HepG2 (cell line): ENCODE data around the gene HIPK4. TPM values are rescaled to one million over a fixed set of nuclear protein-coding genes. Genes with fewer than 3 reads are reported as not detected.

Source experiments
- ATAC-seq: fragments of 200-7000 bp; cut with Tn5 transposase; 3 replicates; pipeline ENCODE4 v1.9.1; 2020; ENCODE audit warnings: mild to moderate bottlenecking, moderate library complexity
- BruUV-seq: library from RNA; stranded (reverse); fragments of 400-500 nt; replicated peaks from 2 replicates; lab custom pipeline; 2021; lab: Mats Ljungman, UMichigan
- CTCF ChIA-PET: fragments of 300-600 bp; formaldehyde crosslinking; extraction: SDS; loops from one replicate; lab custom pipeline; 2021; ENCODE audit warnings: low total read pairs, inconsistent platforms, low intra/inter-chr PET ratio; lab: Yijun Ruan, JAX
- POLR2A ChIA-PET: fragments of 350-600 bp; sonication (Branson Sonifier 250); formaldehyde crosslinking; loops from one replicate; lab custom pipeline; 2020; ENCODE audit warnings: antibody characterized with exemption, inconsistent platforms; lab: Yijun Ruan, JAX
- DNase-seq: peaks from one replicate; pipeline ENCODE4 v3.0.0-alpha.2; 2015; ENCODE audit warnings: low spot score
- FAIRE-seq: peaks from 3 replicates; lab custom pipeline; 2011; peaks lifted over from hg19 to GRCh38; lab: Jason Lieb, UNC
- H2AFZ ChIP-seq: one replicate; pipeline ENCODE4 v1.6.1; 2011; ENCODE audit warnings: low read length, inconsistent platforms
- H3K27ac ChIP-seq: fragments of 300-600 bp; 3 replicates; pipeline ENCODE4 v1.8.0; 2011; ENCODE audit warnings: mixed run types, mild to moderate bottlenecking, mixed read lengths, low read length, inconsistent platforms; ENCODE audit not compliant: insufficient read depth; ENCODE audit errors: extremely low read length
- H3K27me3 ChIP-seq, 2 experiments: fragments of 200-600 bp in 1 of 2; 2 replicates in 1 of 2; 3 replicates in 1 of 2; pipeline versions ENCODE4 v1.6.0 to v1.8.0; 2011; ENCODE audit warnings: low read length in 2 of 2, mild to moderate bottlenecking in 2 of 2, moderate library complexity in 2 of 2, inconsistent platforms in 1 of 2; ENCODE audit not compliant: insufficient read depth in 2 of 2, control insufficient read depth in 1 of 2
- H3K36me3 ChIP-seq, 2 experiments: fragments of 200-600 bp in 1 of 2; replicated peaks in 1 of 2; 2 replicates in 1 of 2; 3 replicates in 1 of 2; pipeline versions ENCODE4 v1.5.1 to v1.8.0; 2011; ENCODE audit warnings: low read length in 2 of 2, inconsistent platforms in 1 of 2; ENCODE audit not compliant: insufficient read depth in 2 of 2, control insufficient read depth in 1 of 2
- H3K4me1 ChIP-seq: 2 replicates; pipeline ENCODE4 v1.5.1; 2012; ENCODE audit warnings: low read length, inconsistent platforms; ENCODE audit not compliant: insufficient read depth
- H3K4me2 ChIP-seq: 2 replicates; pipeline ENCODE4 v1.6.0; 2011; ENCODE audit warnings: low read depth, low read length, inconsistent platforms
- H3K4me3 ChIP-seq, 3 experiments: fragments of 200-600 bp in 1 of 3; sonication (generic), shearing (Covaris generic) in 1 of 3; replicated peaks in 1 of 3; 2 replicates each; pipeline ENCODE4 v1.5.1; 2011 to 2016; ENCODE audit warnings: low read length in 3 of 3, inconsistent platforms in 2 of 3, low read depth in 2 of 3, mild to moderate bottlenecking in 2 of 3, control low read depth in 1 of 3, mixed read lengths in 1 of 3; ENCODE audit not compliant: insufficient read depth in 1 of 3
- H3K79me2 ChIP-seq: one replicate; pipeline ENCODE4 v1.6.1; 2011; ENCODE audit warnings: low read length, inconsistent platforms; ENCODE audit not compliant: insufficient read depth
- H3K9ac ChIP-seq: 2 replicates; pipeline ENCODE4 v1.6.0; 2011; ENCODE audit warnings: mild to moderate bottlenecking, low read depth, low read length, inconsistent platforms; ENCODE audit not compliant: insufficient read depth
- H3K9me3 ChIP-seq: 2 replicates; pipeline ENCODE4 v1.5.1; 2012; ENCODE audit warnings: mild to moderate bottlenecking, low read length
- H4K20me1 ChIP-seq: 2 replicates; pipeline ENCODE4 v1.6.0; 2011; ENCODE audit warnings: inconsistent platforms, mild to moderate bottlenecking, low read length, moderate library complexity; ENCODE audit not compliant: insufficient read depth
- AHDC1 ChIP-seq: sonication (generic); formaldehyde crosslinking; IDR thresholded peaks from 2 replicates; pipeline ENCODE4 v1.5.1; 2020; ENCODE audit warnings: mild to moderate bottlenecking, missing genetic modification reagents, borderline replicate concordance
- EED ChIP-seq: sonication (generic); formaldehyde crosslinking; IDR thresholded peaks from 2 replicates; pipeline ENCODE4 v1.5.0; 2020; ENCODE audit warnings: mild to moderate bottlenecking, missing genetic modification reagents
- KDM4B ChIP-seq: sonication (generic); formaldehyde crosslinking; IDR thresholded peaks from 2 replicates; pipeline ENCODE4 v1.4.0; 2020; ENCODE audit warnings: missing genetic modification reagents
- KDM6A ChIP-seq: IDR thresholded peaks from 2 replicates; pipeline ENCODE4 v1.6.1; 2016; ENCODE audit warnings: low read depth
- TGIF2 ChIP-seq: IDR thresholded peaks from 2 replicates; pipeline ENCODE4 v1.6.1; 2016; ENCODE audit warnings: control low read depth, missing compliant biosample characterization
- ZNF101 ChIP-seq: sonication (generic); formaldehyde crosslinking; IDR thresholded peaks from 2 replicates; pipeline ENCODE4 v1.4.0; 2020; ENCODE audit warnings: mild to moderate bottlenecking, low read depth, missing genetic modification reagents, borderline replicate concordance
- ZNF235 ChIP-seq: sonication (generic); formaldehyde crosslinking; IDR thresholded peaks from 2 replicates; pipeline ENCODE4 v1.8.1; 2023; ENCODE audit warnings: mild to moderate bottlenecking, missing genetic modification reagents, borderline replicate concordance
- ZNF430 ChIP-seq: sonication (generic); formaldehyde crosslinking; IDR thresholded peaks from 2 replicates; pipeline ENCODE4 v1.9.0; 2021; ENCODE audit warnings: mild to moderate bottlenecking, missing genetic modification reagents
- ZNF567 ChIP-seq: sonication (generic); formaldehyde crosslinking; IDR thresholded peaks from 2 replicates; pipeline ENCODE4 v1.8.1; 2023; ENCODE audit warnings: mild to moderate bottlenecking, missing genetic modification reagents, borderline replicate concordance
- ZNF720 ChIP-seq: sonication (generic); formaldehyde crosslinking; IDR thresholded peaks from 2 replicates; pipeline ENCODE4 v1.4.0; 2020; ENCODE audit warnings: missing genetic modification reagents
- WGBS: methylation state at CpG from one replicate; pipeline ENCODE4 v1.1.6; 2017; ENCODE audit warnings: low lambda C conversion rate; 5-methylcytosine and 5-hydroxymethylcytosine counted together
- in situ Hi-C: cut with HindIII; loops from 2 replicates; pipeline ENCODE4 v1.10.0; 2017; ENCODE audit warnings: low pct_unique_long_range_greater_than_20kb; ENCODE audit not compliant: extremely low pct_ligation_motif_present
- intact Hi-C: fragments of 100-400 bp; cut with micrococcal nuclease; formaldehyde crosslinking; loops from one replicate; pipeline ENCODE4 v1.10.0; 2022; ENCODE audit not compliant: unreplicated experiment
- polyA plus RNA-seq, 8 experiments: library from polyadenylated mRNA; depleted of rRNA in 3 of 8; stranded (reverse) in 7 of 8; unstranded in 1 of 8; fragments of >200 nt; fragmentation: Illumina TruSeq in 4 of 8; extraction: Trizol in 4 of 8; gene quantifications; 2 replicates each; pipeline versions ENCODE4 v1.2.1 to v1.2.3, GENCODE V29; 2011 to 2016; ENCODE audit warnings: low read depth in 4 of 8, missing spikeins in 1 of 8, mixed read lengths in 1 of 8; ENCODE audit not compliant: insufficient read depth in 1 of 8
- total RNA-seq, 5 experiments: library from RNA; depleted of rRNA; stranded (reverse); fragments of >200 nt; fragmentation: Illumina TruSeq; extraction: Trizol; gene quantifications; 2 replicates each; pipeline ENCODE4 v1.2.3, GENCODE V29; 2016; ENCODE audit warnings: low read depth in 1 of 5
- TF ChIP-seq, protein P1 (sequence below): sonication (generic); formaldehyde crosslinking; IDR thresholded peaks from 2 replicates; pipeline ENCODE4 v1.5.1; 2020; ENCODE audit warnings: mild to moderate bottlenecking, missing genetic modification reagents, moderate library complexity
- TF ChIP-seq, protein P2 (sequence below): sonication (generic); formaldehyde crosslinking; IDR thresholded peaks from 2 replicates; pipeline ENCODE4 v1.5.0; 2020; ENCODE audit warnings: mild to moderate bottlenecking, missing genetic modification reagents, borderline replicate concordance
- TF ChIP-seq, protein P3 (sequence below): IDR thresholded peaks from 2 replicates; pipeline ENCODE4 v1.6.1; 2016; ENCODE audit warnings: missing biosample characterization, missing genetic modification reagents, low read depth

The HIPK4 gene
- total and polyA plus RNA-seq, 2 of the 13 experiments (the other 11 are each of a cell fraction or from before 2014, with no cell fraction given), result 0.03 TPM; not detected in 1

DNA sequence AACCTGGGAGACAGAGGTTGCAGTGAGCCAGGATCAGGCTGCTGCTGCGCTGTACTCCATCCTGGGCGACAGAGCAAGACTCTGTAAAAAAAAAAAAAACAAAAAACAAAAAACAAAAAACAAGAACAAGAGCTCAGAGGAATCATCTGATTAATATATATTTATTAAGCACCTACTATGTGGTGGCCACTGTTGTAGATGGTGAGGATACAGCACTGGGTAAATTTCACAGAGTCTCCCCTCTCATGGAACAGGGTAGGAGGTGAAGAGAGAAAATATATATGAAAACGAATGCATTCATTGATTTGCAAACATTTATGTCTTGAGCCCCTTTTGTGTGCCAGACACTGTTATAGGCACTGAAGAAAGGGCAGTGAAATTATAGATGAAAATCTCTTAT, 41.7 kb upstream of the HIPK4 start:
- no peaks in the 10 kb centered on the region for H3K9me3 ChIP-seq
- H3K27ac ChIP-seq, result no peak overlapping the region
- H3K36me3 ChIP-seq, result no peaks in the 10 kb centered on the region
- H3K4me2 ChIP-seq, result no peak overlapping the region
- H3K9ac ChIP-seq, result no peak overlapping the region
- intact Hi-C loops, result no loop called here
- no peak for ATAC-seq
- H4K20me1 ChIP-seq, result no peaks in the 10 kb centered on the region
- CTCF ChIA-PET, result no interaction called here
- H3K4me1 ChIP-seq, result peaks cover 59% of the 10 kb centered on the region
- no peak for DNase-seq
- H3K79me2 ChIP-seq, result no peaks in the 10 kb centered on the region
- H3K4me3 ChIP-seq, result no peak overlapping the region
- POLR2A ChIA-PET, result interaction anchor here (1.2 to 3.1 kb wide), 2 partner anchors 11 kb away, joined by 3 to 32 read pairs; no protein-coding TSS in a partner anchor
- H2AFZ ChIP-seq, result no peak overlapping the region
- 84% methylated on average over 3 of the region's 3 CpGs for WGBS
- in situ Hi-C loops, result no loop called here
- no peak for FAIRE-seq
- no peaks in the 10 kb centered on the region; a peak in 1 of 5 replicates for H3K27me3 ChIP-seq
- no TSS peak for BruUV-seq
- TF ChIP-seq, protein P1, sequence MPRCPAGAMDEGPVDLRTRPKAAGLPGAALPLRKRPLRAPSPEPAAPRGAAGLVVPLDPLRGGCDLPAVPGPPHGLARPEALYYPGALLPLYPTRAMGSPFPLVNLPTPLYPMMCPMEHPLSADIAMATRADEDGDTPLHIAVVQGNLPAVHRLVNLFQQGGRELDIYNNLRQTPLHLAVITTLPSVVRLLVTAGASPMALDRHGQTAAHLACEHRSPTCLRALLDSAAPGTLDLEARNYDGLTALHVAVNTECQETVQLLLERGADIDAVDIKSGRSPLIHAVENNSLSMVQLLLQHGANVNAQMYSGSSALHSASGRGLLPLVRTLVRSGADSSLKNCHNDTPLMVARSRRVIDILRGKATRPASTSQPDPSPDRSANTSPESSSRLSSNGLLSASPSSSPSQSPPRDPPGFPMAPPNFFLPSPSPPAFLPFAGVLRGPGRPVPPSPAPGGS (CRISPR knock-in tag), result no peak
- TF ChIP-seq, protein P2, sequence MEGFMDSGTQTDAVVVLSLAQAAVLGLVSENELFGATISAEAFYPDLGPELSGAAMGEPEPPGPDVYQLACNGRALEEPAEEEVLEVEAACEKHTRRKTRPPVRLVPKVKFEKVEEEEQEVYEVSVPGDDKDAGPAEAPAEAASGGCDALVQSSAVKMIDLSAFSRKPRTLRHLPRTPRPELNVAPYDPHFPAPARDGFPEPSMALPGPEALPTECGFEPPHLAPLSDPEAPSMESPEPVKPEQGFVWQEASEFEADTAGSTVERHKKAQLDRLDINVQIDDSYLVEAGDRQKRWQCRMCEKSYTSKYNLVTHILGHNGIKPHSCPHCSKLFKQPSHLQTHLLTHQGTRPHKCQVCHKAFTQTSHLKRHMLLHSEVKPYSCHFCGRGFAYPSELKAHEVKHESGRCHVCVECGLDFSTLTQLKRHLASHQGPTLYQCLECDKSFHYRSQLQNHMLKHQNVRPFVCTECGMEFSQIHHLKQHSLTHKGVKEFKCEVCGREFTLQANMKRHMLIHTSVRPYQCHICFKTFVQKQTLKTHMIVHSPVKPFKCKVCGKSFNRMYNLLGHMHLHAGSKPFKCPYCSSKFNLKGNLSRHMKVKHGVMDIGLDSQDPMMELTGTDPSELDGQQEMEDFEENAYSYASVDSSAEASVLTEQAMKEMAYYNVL, result no peak
- no peak for TF ChIP-seq EED (CRISPR knock-in tag)
- no peak for TF ChIP-seq AHDC1 (CRISPR knock-in tag)
- no peak for TF ChIP-seq ZNF567
- no peak for TF ChIP-seq KDM6A
- TF ChIP-seq KDM4B (CRISPR knock-in tag), result no peak
- no peak for TF ChIP-seq TGIF2
- TF ChIP-seq, protein P3, sequence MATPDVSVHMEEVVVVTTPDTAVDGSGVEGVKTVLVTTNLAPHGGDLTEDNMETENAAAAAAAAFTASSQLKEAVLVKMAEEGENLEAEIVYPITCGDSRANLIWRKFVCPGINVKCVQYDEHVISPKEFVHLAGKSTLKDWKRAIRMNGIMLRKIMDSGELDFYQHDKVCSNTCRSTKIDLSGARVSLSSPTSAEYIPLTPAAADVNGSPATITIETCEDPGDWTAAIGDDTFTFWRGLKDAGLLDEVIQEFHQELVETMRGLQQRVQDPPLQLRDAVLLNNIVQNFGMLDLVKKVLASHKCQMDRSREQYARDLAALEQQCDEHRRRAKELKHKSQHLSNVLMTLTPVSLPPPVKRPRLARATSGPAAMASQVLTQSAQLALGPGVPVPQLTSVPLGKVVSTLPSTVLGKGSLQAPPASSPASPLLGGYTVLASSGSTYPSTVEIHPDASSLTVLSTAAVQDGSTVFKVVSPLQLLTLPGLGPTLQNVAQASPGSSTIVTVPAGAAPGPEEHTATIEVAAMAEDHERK, result no peak
- TF ChIP-seq ZNF430, result no peak
- TF ChIP-seq ZNF101 (CRISPR knock-in tag), result no peak
- no peak for TF ChIP-seq ZNF720 (CRISPR knock-in tag)
- TF ChIP-seq ZNF235 (CRISPR knock-in tag), result no peak
